K562 (cell line): ENCODE results near the gene KLHL29. TPM values are rescaled to one million over a fixed set of nuclear protein-coding genes. Genes with fewer than 3 reads are reported as not detected.

ENCODE experiments used
- ATAC-seq: fragments of 200-7000 bp; cut with Tn5 transposase; 3 replicates; pipeline ENCODE4 v1.9.1; 2020; ENCODE audit warnings: moderate library complexity
- BruUV-seq: library from RNA; stranded (reverse); fragments of 400-500 nt; replicated peaks from 2 replicates; lab custom pipeline; 2021; lab: Mats Ljungman, UMichigan
- CTCF ChIA-PET: fragments of 300-600 bp; formaldehyde crosslinking; extraction: SDS; loops from one replicate; lab custom pipeline; 2021; ENCODE audit warnings: low intra/inter-chr PET ratio; lab: Yijun Ruan, JAX
- POLR2A ChIA-PET: fragments of 300-600, 350-650 bp; sonication (Branson Sonifier 250); formaldehyde crosslinking; extraction: SDS; loops from one replicate; lab custom pipeline; 2021; ENCODE audit warnings: antibody characterized with exemption, inconsistent platforms; lab: Yijun Ruan, JAX
- DNase-seq, 4 experiments: peaks; one replicate each; pipeline versions ENCODE4 v3.0.0 to v3.0.0-alpha.2; 2011 to 2018; ENCODE audit warnings: low spot score in 3 of 4, mixed read lengths in 3 of 4; ENCODE audit errors: extremely low read depth in 1 of 4
- FAIRE-seq: peaks from 2 replicates; lab custom pipeline; 2011; peaks lifted over from hg19 to GRCh38; lab: Jason Lieb, UNC
- H2AFZ ChIP-seq: 2 replicates; pipeline ENCODE4 v1.6.0; 2011; ENCODE audit warnings: low read depth, low read length, control low read depth, inconsistent platforms
- H3K27ac ChIP-seq: fragments of 200-600 bp; 3 replicates; pipeline ENCODE4 v1.8.0; 2011; ENCODE audit warnings: low read depth, mild to moderate bottlenecking, control low read depth, inconsistent platforms, low read length, moderate library complexity, mixed read lengths; ENCODE audit errors: extremely low read depth
- H3K27me3 ChIP-seq, 2 experiments: fragments of 300-600 bp in 1 of 2; 2 replicates in 1 of 2; 3 replicates in 1 of 2; pipeline versions ENCODE4 v1.6.0 to v1.8.0; 2011; ENCODE audit warnings: inconsistent platforms in 2 of 2, low read length in 2 of 2, mild to moderate bottlenecking in 1 of 2, mixed read lengths in 1 of 2, moderate library complexity in 1 of 2; ENCODE audit not compliant: control insufficient read depth in 2 of 2, insufficient read depth in 2 of 2
- H3K36me3 ChIP-seq: fragments of 300-600 bp; 3 replicates; pipeline ENCODE4 v1.8.0; 2011; ENCODE audit warnings: mild to moderate bottlenecking, low read length, inconsistent platforms; ENCODE audit not compliant: control insufficient read depth, insufficient read depth
- H3K4me1 ChIP-seq, 2 experiments: fragments of 200-600 bp in 1 of 2; replicated peaks in 1 of 2; 2 replicates in 1 of 2; 3 replicates in 1 of 2; pipeline versions ENCODE4 v1.5.1 to v1.8.0; 2011; ENCODE audit warnings: inconsistent platforms in 2 of 2, low read length in 2 of 2, mild to moderate bottlenecking in 1 of 2, mixed read lengths in 1 of 2, moderate library complexity in 1 of 2; ENCODE audit not compliant: control insufficient read depth in 2 of 2, insufficient read depth in 2 of 2
- H3K4me2 ChIP-seq: 2 replicates; pipeline ENCODE4 v1.6.1; 2011; ENCODE audit warnings: low read length, control low read depth, inconsistent platforms, mixed read lengths; ENCODE audit not compliant: insufficient read depth
- H3K4me3 ChIP-seq: fragments of 200-600 bp; sonication (generic), shearing (Covaris generic); 2 replicates; pipeline ENCODE4 v1.5.1; 2016; ENCODE audit warnings: control low read depth, inconsistent platforms
- H3K79me2 ChIP-seq: fragments of 200-600 bp; 3 replicates; pipeline ENCODE4 v1.8.0; 2011; ENCODE audit warnings: low read length, inconsistent platforms; ENCODE audit not compliant: control insufficient read depth, insufficient read depth
- H3K9ac ChIP-seq, 2 experiments: 2 replicates each; pipeline versions ENCODE4 v1.6.0 to v1.6.1; 2011; ENCODE audit warnings: low read depth in 2 of 2, low read length in 2 of 2, control low read depth in 1 of 2, inconsistent platforms in 1 of 2, mild to moderate bottlenecking in 1 of 2, mixed read lengths in 1 of 2; ENCODE audit not compliant: insufficient read depth in 1 of 2
- H3K9me1 ChIP-seq: one replicate; pipeline ENCODE4 v1.6.0; 2011; ENCODE audit warnings: inconsistent platforms, mild to moderate bottlenecking, low read length, moderate library complexity; ENCODE audit not compliant: control insufficient read depth, insufficient read depth
- H3K9me3 ChIP-seq: replicated peaks from 2 replicates; pipeline ENCODE4 v1.5.1; 2011; ENCODE audit warnings: low read depth, low read length, inconsistent platforms; ENCODE audit not compliant: control insufficient read depth, insufficient read depth
- H4K20me1 ChIP-seq: replicated peaks from 2 replicates; pipeline ENCODE4 v1.6.1; 2011; ENCODE audit warnings: low read length, inconsistent platforms, mixed read lengths; ENCODE audit not compliant: control insufficient read depth, insufficient read depth
- COPS2 ChIP-seq: fragments of 450-650 bp; conservative IDR thresholded peaks from 2 replicates; pipeline ENCODE4 v1.6.1; 2016; ENCODE audit warnings: mild to moderate bottlenecking, moderate library complexity
- FOS ChIP-seq: IDR thresholded peaks from 3 replicates; pipeline ENCODE4 v1.6.1; 2011; ENCODE audit not compliant: insufficient read length; ENCODE audit errors: extremely low read depth
- ILF3 ChIP-seq: fragments of 450-650 bp; IDR thresholded peaks from 2 replicates; pipeline ENCODE4 v1.6.1; 2018; ENCODE audit warnings: antibody characterized with exemption, mild to moderate bottlenecking, moderate library complexity, borderline replicate concordance
- MTF1 ChIP-seq: fragments of 250-450 bp; sonication (Bioruptor Pico); IDR thresholded peaks from 2 replicates; pipeline ENCODE4 v1.9.0; 2021; ENCODE audit warnings: moderate library complexity, mild to moderate bottlenecking, inconsistent platforms, borderline replicate concordance
- SFPQ ChIP-seq: fragments of 200-400 bp; formaldehyde crosslinking; IDR thresholded peaks from 2 replicates; pipeline ENCODE4 v1.6.1; 2017; ENCODE audit warnings: mild to moderate bottlenecking, low read depth, low read length, moderate library complexity
- SMC3 ChIP-seq: conservative IDR thresholded peaks from 2 replicates; pipeline ENCODE4 v1.6.1; 2011; ENCODE audit warnings: low read depth, low read length, improper control_type of control experiment; ENCODE audit not compliant: insufficient read depth
- SPI1 ChIP-seq: IDR thresholded peaks from 2 replicates; pipeline ENCODE4 v1.6.1; 2011; ENCODE audit warnings: low read depth, low read length, control low read depth, borderline replicate concordance
- ZKSCAN3 ChIP-seq: fragments of 250-450 bp; sonication (Bioruptor Pico); IDR thresholded peaks from 2 replicates; pipeline ENCODE4 v1.4.0; 2020
- ZMIZ1 ChIP-seq, 2 experiments: fragments of 150-350 bp in 1 of 2; IDR thresholded peaks; 2 replicates each; pipeline ENCODE4 v1.6.1; 2012 to 2016; ENCODE audit warnings: low read depth in 2 of 2, low read length in 2 of 2, mild to moderate bottlenecking in 1 of 2, moderate library complexity in 1 of 2
- ZNF518B ChIP-seq: fragments of 250-450 bp; sonication (Bioruptor Pico); IDR thresholded peaks from 2 replicates; pipeline ENCODE4 v1.5.0; 2021; ENCODE audit warnings: mild to moderate bottlenecking, moderate library complexity
- WGBS: fragments of 100-300 bp; shearing (Covaris generic); methylation state at CpG from one replicate; pipeline ENCODE4 v1.1.6; 2016; ENCODE audit warnings: low coverage, mixed read lengths; ENCODE audit not compliant: insufficient coverage; ENCODE audit errors: missing lambda C conversion rate; 5-methylcytosine and 5-hydroxymethylcytosine counted together
- in situ Hi-C: fragments of 300-500 bp; cut with MboI; formaldehyde crosslinking; loops from 4 replicates; pipeline ENCODE4 v1.15.0; 2018; ENCODE audit warnings: inconsistent platforms, mixed read lengths
- intact Hi-C: fragments of 100-400 bp; cut with micrococcal nuclease; formaldehyde crosslinking; loops from 2 replicates; pipeline ENCODE4 v1.14.2; 2022
- polyA plus RNA-seq, 8 experiments: library from polyadenylated mRNA; depleted of rRNA in 4 of 8; stranded (reverse) in 5 of 8; unstranded in 3 of 8; fragments of >200 nt; fragmentation: Nextera tagmentation in 2 of 8; fragmentation: Illumina TruSeq in 1 of 8; extraction: Ambion mirVana in 2 of 8; extraction: Trizol in 1 of 8; gene quantifications; 2 replicates each; pipeline versions ENCODE4 v1.2.1 to v1.2.3, GENCODE V29; 2011 to 2014; ENCODE audit warnings: inconsistent platforms in 1 of 8, missing spikeins in 1 of 8
- total RNA-seq, 7 experiments: library from RNA; depleted of rRNA in 6 of 7; stranded (reverse); fragments of >200 nt in 6 of 7; fragmentation: Illumina TruSeq in 2 of 7; extraction: Trizol in 2 of 7; gene quantifications; 2 replicates each; pipeline versions ENCODE4 v1.2.1 to v1.2.3, GENCODE V29; 2011 to 2021; ENCODE audit warnings: low replicate concordance in 1 of 7

Gene KLHL29
- total and polyA plus RNA-seq, 9 of the 15 experiments (the other 6 are each of a cell fraction or from before 2014, with no cell fraction given): 0.03 to 0.31 (median 0.08) TPM; not detected in 1

GRCh38 chr2:23418056-23418455 is 33.1 kb downstream of the KLHL29 start (continued):
- TF ChIP-seq MTF1 (CRISPR knock-in tag) (no peak), ZMIZ1 (IDR thresholded peaks at IDR 0.05; ENCODE audit: low read depth in 2 of 2, low read length in 2 of 2) (no peak), SMC3 (no peak), COPS2 (no peak), SPI1 (no peak), ZKSCAN3 (CRISPR knock-in tag) (no peak), FOS (no peak)

- in situ Hi-C loops: no loop called here
- Histone ChIP-seq H3K9me3 (no peaks in the 10 kb centered on the region; the same call in 1 of the 2 replicates), H3K36me3 (no peaks in the 10 kb centered on the region), H2AFZ (no peak overlapping the region), H3K27ac (no peak overlapping the region), H3K4me2 (no peak overlapping the region), H3K4me3 (no peak overlapping the region), H3K27me3 (peaks cover 1 to 62% of the 10 kb centered on the region in 2 experiments; a peak in 4 of 5 replicates), H3K9ac (no peak overlapping the region), H3K4me1 (peaks cover 4 to 11% of the 10 kb centered on the region in 2 experiments; a peak in 4 of 5 replicates), H3K79me2 (no peaks in the 10 kb centered on the region), H4K20me1 (no peaks in the 10 kb centered on the region), H3K9me1 (no peaks in the 10 kb centered on the region)
- DNase-seq (no peak), FAIRE-seq (no peak), ATAC-seq (no peak)
- 0% methylated on average over 6 of the region's 6 CpGs for WGBS
- BruUV-seq: no TSS peak
- ChIA-PET CTCF (no interaction called here), POLR2A (interaction anchor here (1.1 kb wide), 1 partner anchor 10 kb away, joined by 3 read pairs; no protein-coding TSS in a partner anchor)
- intact Hi-C loops: no loop called here
- TF ChIP-seq ILF3: no peak
- TF ChIP-seq ZNF518B (CRISPR knock-in tag): no peak
- no peak for TF ChIP-seq MTF1 (CRISPR knock-in tag)
- TF ChIP-seq SFPQ: no peak
Measured at GRCh38 chr2:23418461-23418911, 33.5 kb downstream of the KLHL29 start.
